GM12872 (cell line): ENCODE data around the gene ING2.

ENCODE experiments used
- CTCF ChIP-seq: IDR thresholded peaks from 3 replicates; pipeline ENCODE4 v1.5.1; 2011; ENCODE audit warnings: low read depth, mild to moderate bottlenecking, low read length, moderate library complexity; ENCODE audit not compliant: insufficient read depth

The ING2 gene

GRCh38 chr4:183504930-183505610 lies at the start of gene ING2:
ING2 (plus strand) TSS chr4:183505058; CDS start chr4:183505196, 138 bp downstream.
- no peak for TF ChIP-seq CTCF

- no peak for TF ChIP-seq CTCF
Measured at GRCh38 chr4:183455431-183456195, 49.2 kb upstream of the ING2 start.

- TF ChIP-seq CTCF: no peak
Measured at GRCh38 chr4:183458005-183458404, 46.9 kb upstream of the ING2 start.

GRCh38 chr4:183467246-183467645 lies 37.6 kb upstream of the ING2 start:
- no peak for TF ChIP-seq CTCF

- TF ChIP-seq CTCF: no peak
Measured at GRCh38 chr4:183468210-183469095, 36.4 kb upstream of the ING2 start.

GRCh38 chr4:183469285-183469684 lies 35.6 kb upstream of the ING2 start:
- no peak for TF ChIP-seq CTCF

GRCh38 chr4:183469936-183470335 lies 34.9 kb upstream of the ING2 start:
- no peak for TF ChIP-seq CTCF
